Mammary epithelial cell (primary cell): ENCODE measurements around the gene VAPA.

Source experiments
- CTCF ChIP-seq, 2 donors: IDR thresholded peaks in 1 of 2; conservative IDR thresholded peaks in 1 of 2; 2 replicates each; pipeline ENCODE4 v1.5.1; 2011 to 2012; ENCODE audit warnings: inconsistent platforms in 2 of 2, low read length in 2 of 2, mild to moderate bottlenecking in 2 of 2, control low read depth in 1 of 2, low read depth in 1 of 2; ENCODE audit not compliant: insufficient read depth in 1 of 2; ENCODE audit errors: extremely low read depth in 1 of 2
- EZH2 ChIP-seq: IDR thresholded peaks from 2 replicates; pipeline ENCODE4 v1.6.1; 2012; ENCODE audit warnings: low read length, inconsistent platforms, borderline replicate concordance

GRCh38 chr18:9890957-9891356 is 22.9 kb upstream of the VAPA start:
- TF ChIP-seq EZH2 (no peak), CTCF (conservative IDR thresholded peaks at IDR 0.05 in 1 of 2, IDR thresholded peaks at IDR 0.05 in 1 of 2; ENCODE audit: extremely low read depth in 1 of 2, insufficient read depth in 1 of 2, low read depth in 1 of 2, low read length in 2 of 2) (no peak)
